GM12874 (cell line): Measurements from ENCODE around the gene PTPRN2.

Source experiments
- CTCF ChIP-seq: IDR thresholded peaks from 2 replicates; pipeline ENCODE4 v1.5.1; 2011; ENCODE audit warnings: low read depth, mild to moderate bottlenecking, control low read depth, low read length, moderate library complexity; ENCODE audit not compliant: insufficient read depth

Gene PTPRN2

GRCh38 chr7:158128572-158128971 lies 459.1 kb downstream of the PTPRN2 start:
- TF ChIP-seq CTCF = no peak

- TF ChIP-seq CTCF = no peak
Observed at GRCh38 chr7:158127241-158127640, 460.4 kb downstream of the PTPRN2 start.

- TF ChIP-seq CTCF = no peak
Observed at GRCh38 chr7:158126661-158127060, 461.0 kb downstream of the PTPRN2 start.

- no peak for TF ChIP-seq CTCF
Observed at GRCh38 chr7:158125721-158126120, 461.9 kb downstream of the PTPRN2 start.

- TF ChIP-seq CTCF = no peak
Observed at GRCh38 chr7:158125091-158125490, 462.5 kb downstream of the PTPRN2 start.

- no peak for TF ChIP-seq CTCF
Observed at GRCh38 chr7:158124671-158125079, 462.9 kb downstream of the PTPRN2 start.

- TF ChIP-seq CTCF = no peak
Observed at GRCh38 chr7:158123753-158124152, 463.9 kb downstream of the PTPRN2 start.

- TF ChIP-seq CTCF = no peak
Observed at GRCh38 chr7:158123214-158123613, 464.4 kb downstream of the PTPRN2 start.
